Mesendoderm (in vitro differentiated cells): ENCODE results near the gene CCDC54.

Source experiments
- DNase-seq: peaks from one replicate; pipeline ENCODE4 v3.0.0; 2013
- H2AK5ac ChIP-seq: 2 replicates; pipeline ENCODE4 v1.6.1; 2013; ENCODE audit warnings: low read length, inconsistent platforms
- H2BK120ac ChIP-seq: 2 replicates; pipeline ENCODE4 v1.6.1; 2013; ENCODE audit warnings: low read depth, mild to moderate bottlenecking, low read length, moderate library complexity, mixed read lengths
- H2BK15ac ChIP-seq: replicated peaks from 2 replicates; pipeline ENCODE4 v1.6.1; 2013; ENCODE audit warnings: low read depth, mild to moderate bottlenecking, moderate library complexity
- H2BK5ac ChIP-seq: 2 replicates; pipeline ENCODE4 v1.6.1; 2013; ENCODE audit warnings: low read length, inconsistent platforms
- H3K18ac ChIP-seq: 2 replicates; pipeline ENCODE4 v1.6.1; 2013; ENCODE audit warnings: mild to moderate bottlenecking, low read length, mixed read lengths
- H3K23ac ChIP-seq: one replicate; pipeline ENCODE4 v1.6.1; 2013; ENCODE audit warnings: low read length
- H3K27ac ChIP-seq: 2 replicates; pipeline ENCODE4 v1.5.1; 2013; ENCODE audit warnings: low read depth, mild to moderate bottlenecking, inconsistent platforms, low read length, moderate library complexity
- H3K27me3 ChIP-seq: 2 replicates; pipeline ENCODE4 v1.6.1; 2013; ENCODE audit warnings: low read length, control low read depth, mild to moderate bottlenecking, inconsistent platforms; ENCODE audit not compliant: insufficient read depth, poor library complexity
- H3K36me3 ChIP-seq: 2 replicates; pipeline ENCODE4 v1.6.1; 2013; ENCODE audit warnings: low read length, inconsistent platforms; ENCODE audit not compliant: control insufficient read depth, insufficient read depth
- H3K4ac ChIP-seq: one replicate; pipeline ENCODE4 v1.6.1; 2013; ENCODE audit warnings: low read depth, mild to moderate bottlenecking, low read length, moderate library complexity
- H3K4me1 ChIP-seq: 2 replicates; pipeline ENCODE4 v1.6.1; 2013; ENCODE audit warnings: low read depth, low read length, inconsistent platforms; ENCODE audit not compliant: control insufficient read depth
- H3K4me2 ChIP-seq: 2 replicates; pipeline ENCODE4 v1.6.1; 2013; ENCODE audit warnings: low read length
- H3K4me3 ChIP-seq: 2 replicates; pipeline ENCODE4 v1.5.1; 2013; ENCODE audit warnings: mild to moderate bottlenecking, low read length
- H3K56ac ChIP-seq: one replicate; pipeline ENCODE4 v1.6.1; 2013; ENCODE audit warnings: low read length
- H3K79me1 ChIP-seq: 2 replicates; pipeline ENCODE4 v1.6.1; 2013; ENCODE audit warnings: low read length, inconsistent platforms
- H3K79me2 ChIP-seq: 2 replicates; pipeline ENCODE4 v1.6.1; 2013; ENCODE audit warnings: mild to moderate bottlenecking, low read length; ENCODE audit not compliant: control insufficient read depth, insufficient read depth
- H3K9ac ChIP-seq: 2 replicates; pipeline ENCODE4 v1.6.1; 2013; ENCODE audit warnings: low read length, inconsistent platforms
- H4K5ac ChIP-seq: one replicate; pipeline ENCODE4 v1.6.1; 2013; ENCODE audit warnings: low read length
- H4K8ac ChIP-seq: one replicate; pipeline ENCODE4 v1.6.1; 2013; ENCODE audit warnings: low read depth, mild to moderate bottlenecking, control low read depth, low read length, moderate library complexity
- WGBS: extraction: QIAGEN DNeasy Blood & Tissue Kit; methylation state at CpG from one replicate; pipeline ENCODE4 v1.1.7; 2013; ENCODE audit warnings: low lambda C conversion rate, missing lambda C conversion rate; ENCODE audit not compliant: insufficient coverage; ENCODE audit errors: extremely low coverage; 5-methylcytosine and 5-hydroxymethylcytosine counted together

The CCDC54 gene

DNA sequence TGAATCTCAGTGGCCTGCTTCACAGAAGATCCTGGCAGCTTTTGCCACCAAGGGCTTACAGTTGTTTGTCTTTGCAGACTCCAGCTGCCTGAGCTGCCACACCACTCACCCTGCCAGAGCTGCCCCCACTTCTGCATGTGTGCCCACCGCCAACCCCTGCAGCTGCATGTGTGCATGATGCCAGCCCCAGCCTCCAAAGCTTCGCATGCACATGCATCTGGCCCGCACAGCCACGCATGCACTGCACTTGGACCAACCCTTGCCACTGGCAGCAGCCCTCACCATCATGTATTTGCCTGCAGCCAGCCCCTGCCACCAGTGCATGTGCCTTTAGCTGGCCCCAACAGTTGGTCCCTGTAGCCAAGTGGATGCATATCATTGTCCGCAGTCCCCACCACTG is 31.3 kb downstream of the CCDC54 start:
- no peak for DNase-seq
- Histone ChIP-seq H2AK5ac (no peak overlapping the region), H3K4me2 (no peak overlapping the region), H4K5ac (no peak overlapping the region), H3K79me1 (no peaks in the 10 kb centered on the region), H3K18ac (no peak overlapping the region), H3K23ac (no peak overlapping the region), H4K8ac (no peak overlapping the region), H3K4me3 (no peak overlapping the region), H3K36me3 (no peaks in the 10 kb centered on the region), H3K4ac (no peak overlapping the region), H3K27me3 (no peaks in the 10 kb centered on the region), H3K79me2 (no peaks in the 10 kb centered on the region), H3K9ac (no peak overlapping the region), H3K4me1 (no peaks in the 10 kb centered on the region), H3K27ac (no peak overlapping the region), H3K56ac (no peak overlapping the region), H2BK120ac (no peak overlapping the region), H2BK15ac (no peak overlapping the region), H2BK5ac (no peak overlapping the region)
- WGBS, result no CpG with 5 or more reads among the region's 5 CpGs

- DNase-seq, result no peak
- no peaks in the 10 kb centered on the region for H3K36me3 ChIP-seq
- no peak overlapping the region for H3K4me2 ChIP-seq
- no peak overlapping the region for H3K4ac ChIP-seq
- H3K9ac ChIP-seq, result no peak overlapping the region
- no peak overlapping the region for H3K18ac ChIP-seq
- no peak overlapping the region for H4K5ac ChIP-seq
- no peaks in the 10 kb centered on the region for H3K79me2 ChIP-seq
- H3K56ac ChIP-seq, result no peak overlapping the region
- no peak overlapping the region for H3K27ac ChIP-seq
- H2AK5ac ChIP-seq, result no peak overlapping the region
- no peak overlapping the region for H4K8ac ChIP-seq
- no peaks in the 10 kb centered on the region for H3K4me1 ChIP-seq
- no peak overlapping the region for H2BK120ac ChIP-seq
- H2BK5ac ChIP-seq, result no peak overlapping the region
- H3K27me3 ChIP-seq, result no peaks in the 10 kb centered on the region
- no peak overlapping the region for H3K4me3 ChIP-seq
- no peaks in the 10 kb centered on the region for H3K79me1 ChIP-seq
- no peak overlapping the region for H3K23ac ChIP-seq
- no peak overlapping the region for H2BK15ac ChIP-seq
- WGBS, result no CpG with 5 or more reads among the region's 2 CpGs
Measured at GRCh38 chr3:107409365-107409764, 32.1 kb downstream of the CCDC54 start.

DNA sequence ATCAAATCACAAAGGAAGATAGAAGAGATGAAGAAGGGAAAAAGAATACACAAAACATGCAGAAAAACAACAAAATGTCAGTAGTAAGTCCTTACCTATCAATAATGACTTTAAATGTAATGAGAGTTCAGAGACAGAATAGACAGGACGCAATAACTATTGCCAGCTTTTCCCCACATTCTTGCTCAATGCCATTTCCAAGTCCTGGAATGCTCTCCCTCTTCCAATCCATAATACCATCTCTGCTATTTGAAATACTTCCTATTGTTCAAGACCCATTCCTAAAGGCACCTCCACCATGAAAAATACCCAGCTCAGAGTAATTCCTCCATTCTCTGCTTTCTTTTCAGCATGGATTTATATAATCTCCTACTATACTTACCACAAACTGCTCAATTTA is 33.4 kb downstream of the CCDC54 start:
- H3K56ac ChIP-seq, result no peak overlapping the region
- H3K27me3 ChIP-seq, result no peaks in the 10 kb centered on the region
- H3K4me1 ChIP-seq, result no peaks in the 10 kb centered on the region
- no peak overlapping the region for H2AK5ac ChIP-seq
- H3K9ac ChIP-seq, result no peak overlapping the region
- H3K27ac ChIP-seq, result no peak overlapping the region
- no peak overlapping the region for H3K4me2 ChIP-seq
- H2BK5ac ChIP-seq, result no peak overlapping the region
- H3K23ac ChIP-seq, result no peak overlapping the region
- WGBS, result no CpG with 5 or more reads among the region's 1 CpG
- H3K4ac ChIP-seq, result no peak overlapping the region
- no peaks in the 10 kb centered on the region for H3K79me1 ChIP-seq
- no peak overlapping the region for H4K5ac ChIP-seq
- no peak overlapping the region for H2BK15ac ChIP-seq
- H3K36me3 ChIP-seq, result no peaks in the 10 kb centered on the region
- no peak overlapping the region for H2BK120ac ChIP-seq
- no peaks in the 10 kb centered on the region for H3K79me2 ChIP-seq
- no peak for DNase-seq
- H4K8ac ChIP-seq, result no peak overlapping the region
- H3K18ac ChIP-seq, result no peak overlapping the region
- no peak overlapping the region for H3K4me3 ChIP-seq

DNA sequence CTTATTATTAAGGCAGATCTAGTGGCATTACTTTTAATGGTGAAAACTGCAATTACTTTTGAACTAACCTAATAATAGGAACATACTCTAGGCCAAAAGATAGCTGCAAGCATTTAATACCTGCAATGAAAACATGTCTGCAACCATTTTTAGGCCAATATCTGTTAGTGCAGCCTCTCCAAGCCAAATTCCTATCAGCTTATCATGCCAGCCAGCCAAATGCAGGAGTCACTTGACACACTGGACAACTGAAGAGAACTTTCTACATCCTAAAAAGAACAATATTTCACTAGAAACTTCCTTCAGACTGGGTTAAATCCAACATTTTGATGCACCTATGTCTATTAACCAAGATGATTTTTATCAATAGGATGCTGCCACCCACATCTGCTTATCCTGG is 33.8 kb downstream of the CCDC54 start:
- Histone ChIP-seq H3K9ac (no peak overlapping the region), H2BK15ac (no peak overlapping the region), H3K4me3 (no peak overlapping the region), H3K18ac (no peak overlapping the region), H3K36me3 (no peaks in the 10 kb centered on the region), H3K4me2 (no peak overlapping the region), H3K56ac (no peak overlapping the region), H2BK5ac (no peak overlapping the region), H3K27ac (no peak overlapping the region), H3K79me2 (no peaks in the 10 kb centered on the region), H3K27me3 (no peaks in the 10 kb centered on the region), H2BK120ac (no peak overlapping the region), H3K23ac (no peak overlapping the region), H3K4ac (no peak overlapping the region), H2AK5ac (no peak overlapping the region), H4K5ac (no peak overlapping the region), H3K79me1 (no peaks in the 10 kb centered on the region), H4K8ac (no peak overlapping the region), H3K4me1 (no peaks in the 10 kb centered on the region)
- no peak for DNase-seq

GRCh38 chr3:107411779-107412178 is 34.5 kb downstream of the CCDC54 start:
- H3K27me3 ChIP-seq, result no peaks in the 10 kb centered on the region

DNA sequence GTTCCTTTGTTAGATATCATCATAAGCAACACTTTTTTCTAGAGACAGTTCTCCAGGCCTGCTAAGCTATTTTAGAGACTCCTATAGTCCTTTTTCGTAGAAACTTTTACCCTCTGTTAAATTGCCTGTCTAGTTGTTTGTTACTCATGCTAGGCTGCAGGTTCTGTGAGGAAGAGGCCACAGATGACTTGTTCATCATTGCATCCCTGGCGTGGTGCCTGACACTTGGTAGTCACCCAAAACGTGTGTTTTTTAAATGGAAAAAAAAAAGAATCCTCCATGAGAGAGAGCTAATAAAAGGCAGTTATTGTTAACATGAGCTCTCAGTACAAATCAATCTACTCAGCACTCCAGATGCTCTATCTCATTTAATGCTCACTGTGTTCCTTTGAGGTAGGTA is 35.1 kb downstream of the CCDC54 start:
- Histone ChIP-seq H3K4me3 (no peak overlapping the region), H3K79me2 (no peaks in the 10 kb centered on the region), H3K23ac (no peak overlapping the region), H3K4ac (no peak overlapping the region), H4K8ac (no peak overlapping the region), H3K4me2 (no peak overlapping the region), H3K79me1 (no peaks in the 10 kb centered on the region), H3K27ac (no peak overlapping the region), H3K18ac (no peak overlapping the region), H3K36me3 (no peaks in the 10 kb centered on the region), H2BK15ac (no peak overlapping the region), H4K5ac (no peak overlapping the region), H3K4me1 (no peaks in the 10 kb centered on the region), H3K9ac (no peak overlapping the region), H3K56ac (no peak overlapping the region), H2BK120ac (no peak overlapping the region), H2AK5ac (no peak overlapping the region), H3K27me3 (no peaks in the 10 kb centered on the region), H2BK5ac (no peak overlapping the region)
- no CpG with 5 or more reads among the region's 3 CpGs for WGBS
- DNase-seq, result no peak

More at GRCh38 chr3:107411779-107412178, 34.5 kb downstream of the CCDC54 start:
- Histone ChIP-seq H3K23ac (no peak overlapping the region), H3K79me1 (no peaks in the 10 kb centered on the region), H3K4ac (no peak overlapping the region), H3K36me3 (no peaks in the 10 kb centered on the region), H3K56ac (no peak overlapping the region), H3K18ac (no peak overlapping the region), H3K4me3 (no peak overlapping the region), H2BK120ac (no peak overlapping the region), H3K4me1 (no peaks in the 10 kb centered on the region), H3K79me2 (no peaks in the 10 kb centered on the region), H4K8ac (no peak overlapping the region), H3K27ac (no peak overlapping the region), H2AK5ac (no peak overlapping the region), H3K4me2 (no peak overlapping the region), H2BK5ac (no peak overlapping the region), H4K5ac (no peak overlapping the region), H3K9ac (no peak overlapping the region), H2BK15ac (no peak overlapping the region)
- WGBS, result no CpG with 5 or more reads among the region's 2 CpGs
- no peak for DNase-seq
